ENCODE results near the gene FGR. TPM values are rescaled to one million over a fixed set of nuclear protein-coding genes. Genes with fewer than 3 reads are reported as not detected.

Gene FGR
- total and polyA plus RNA-seq, 2 of the 13 experiments (the other 11 are each of a cell fraction or from before 2014, with no cell fraction given), result not detected

- TF ChIP-seq ZNF274 (CRISPR knock-in tag; IDR thresholded peaks at IDR 0.05) (no peak), MLXIP (CRISPR knock-in tag; IDR thresholded peaks at IDR 0.05; ENCODE audit: borderline replicate concordance) (no peak), HIC2 (CRISPR knock-in tag; IDR thresholded peaks at IDR 0.05; ENCODE audit: low read depth) (no peak), ZNF232 (CRISPR knock-in tag; IDR thresholded peaks at IDR 0.05; ENCODE audit: borderline replicate concordance) (no peak), NCOA5 (CRISPR knock-in tag; IDR thresholded peaks at IDR 0.05) (no peak), HOXA5 (CRISPR knock-in tag; IDR thresholded peaks at IDR 0.05) (no peak), ZNF281 (CRISPR knock-in tag; IDR thresholded peaks at IDR 0.05; ENCODE audit: borderline replicate concordance) (no peak), ZNF646 (CRISPR knock-in tag; IDR thresholded peaks at IDR 0.05) (no peak), ZNF781 (CRISPR knock-in tag; IDR thresholded peaks at IDR 0.05; ENCODE audit: borderline replicate concordance, not compliant biosample characterization) (peak; percentile 43), CREM (IDR thresholded peaks at IDR 0.05) (no peak), CREM (CRISPR knock-in tag; IDR thresholded peaks at IDR 0.05) (no peak), ASH2L (IDR thresholded peaks at IDR 0.05; ENCODE audit: insufficient read length, low read depth, low read length) (peak; percentile 35), THAP11 (CRISPR knock-in tag; IDR thresholded peaks at IDR 0.05) (peak; percentile 70), SRF (IDR thresholded peaks at IDR 0.05; ENCODE audit: low read depth, low read length) (no peak), SAP130 (CRISPR knock-in tag; IDR thresholded peaks at IDR 0.05; ENCODE audit: low read depth) (peak; percentile 78)
Measured at GRCh38 chr1:27568300-27569087, 66.5 kb downstream of the FGR start (continued).
